Measurements from ENCODE around the gene CAMLG. TPM values are rescaled to one million over a fixed set of nuclear protein-coding genes. Genes with fewer than 3 reads are reported as not detected.
A peak's percentile ranks its signal among the peaks of the same experiment; 100 is the strongest.
"Not testable (repeated sequence)": the region's sequence is repeated elsewhere in the genome, so short reads cannot be mapped to it uniquely, and the experiment has no call there.

CAMLG gene
- 27.5 and 29.7 TPM in 2 replicates for total RNA-seq
- total RNA-seq (2013) = 44.1 TPM
- polyA plus RNA-seq = 15.2 and 25.8 TPM in 2 replicates
- polyA minus RNA-seq = 10.9 and 21.0 TPM in 2 replicates

DNA sequence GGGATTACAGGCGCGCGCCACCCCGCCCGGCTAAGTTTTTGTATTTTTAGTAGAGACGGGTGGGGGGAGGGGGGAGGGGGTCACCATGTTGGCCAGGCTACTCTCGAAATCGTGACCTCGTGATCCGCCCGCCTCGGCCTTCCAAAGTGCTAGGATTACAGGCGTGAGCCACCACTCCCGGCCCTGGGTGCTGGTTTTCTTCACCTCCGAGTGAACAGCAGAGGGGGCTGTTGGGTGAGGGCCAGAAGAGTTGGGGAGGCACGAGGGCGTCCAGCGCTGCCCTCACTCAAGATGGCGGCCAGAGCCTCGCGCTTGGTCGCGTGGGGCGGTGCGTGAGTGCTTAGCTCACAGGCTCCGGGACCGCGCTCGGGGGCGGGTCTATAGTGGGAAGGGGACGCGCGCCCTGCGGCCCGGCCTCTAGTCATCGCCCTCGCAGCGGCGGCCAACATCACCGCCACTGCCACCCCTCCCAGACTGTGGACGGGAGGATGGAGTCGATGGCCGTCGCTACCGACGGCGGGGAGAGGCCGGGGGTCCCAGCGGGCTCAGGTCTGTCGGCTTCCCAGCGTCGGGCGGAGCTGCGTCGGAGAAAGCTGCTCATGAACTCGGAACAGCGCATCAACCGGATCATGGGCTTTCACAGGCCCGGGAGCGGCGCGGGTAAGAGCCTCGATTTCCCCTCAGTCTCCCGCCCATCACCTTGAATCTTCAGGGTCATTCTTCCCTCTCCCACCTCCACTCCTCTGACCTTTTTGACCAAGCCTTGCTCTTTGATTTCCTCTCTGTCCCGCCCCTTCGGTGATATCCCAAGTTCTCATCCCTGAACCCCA lies at the start of gene CAMLG:
TSS of gene CAMLG (plus strand) at position 416 of the 830 bp plus-strand sequence. CDS start at position 489, 73 bp downstream.
- Histone ChIP-seq H3K27ac (ENCODE audit: low read length in 2 of 2) (peak within 1 kb of the TSS; percentile 77 to 89), H4K20me1 (ENCODE audit: control insufficient read depth, insufficient read depth, low read length, poor library complexity, severe bottlenecking) (no peaks in the 10 kb centered on the region), H3K9ac (ENCODE audit: low read length) (peak within 1 kb of the TSS; percentile 84), H3K27me3 (replicated peaks in 1 of 4; ENCODE audit: control extremely low read depth in 1 of 4, control insufficient read depth in 3 of 4, insufficient read depth in 4 of 4, low read length in 3 of 4) (no peaks in the 10 kb centered on the region), H3K4me2 (replicated peaks; ENCODE audit: low read depth, low read length, poor library complexity, severe bottlenecking) (peak within 1 kb of the TSS; percentile 94), H3K36me3 (replicated peaks in 1 of 2; ENCODE audit: control extremely low read depth in 1 of 2, control insufficient read depth in 1 of 2, extremely low read depth in 1 of 2, insufficient read depth in 2 of 2, low read length in 1 of 2) (no peaks in the 10 kb centered on the region), H3K9me3 (ENCODE audit: control extremely low read depth in 1 of 3, control insufficient read depth in 2 of 3, insufficient read depth in 1 of 3, low read length in 2 of 3) (no peaks in the 10 kb centered on the region), H3K79me2 (ENCODE audit: control insufficient read depth, insufficient read depth, low read length) (peaks cover 47% of the 10 kb centered on the region), H3K4me1 (ENCODE audit: control insufficient read depth in 2 of 2, insufficient read depth in 2 of 2, low read length in 2 of 2) (peaks cover 24 to 42% of the 10 kb centered on the region in 2 donors), H2AFZ (ENCODE audit: insufficient read depth, low read depth, low read length, poor library complexity, severe bottlenecking) (peak within 1 kb of the TSS; percentile 98), H3K4me3 (ENCODE audit: control extremely low read depth in 1 of 5, extremely low read depth in 1 of 5, insufficient read depth in 1 of 5, low read depth in 2 of 5, low read length in 4 of 5) (peak within 1 kb of the TSS; percentile 69 to 94 (median 89))
- no peaks in the 10 kb centered on the region for H3K27me3 Mint-ChIP-seq
- H3K4me1 Mint-ChIP-seq = peaks cover 33% of the 10 kb centered on the region
- intact Hi-C loops (cut with micrococcal nuclease) = loop anchor here (1.0 to 10.0 kb wide), 10 partner anchors 20 to 561 kb away; partner anchors contain the start of genes C5orf24, DDX46, PCBD2 and PPP2CA
- 1% methylated on average over 63 of the region's 66 CpGs for WGBS (ENCODE audit: insufficient coverage)
- DNase-seq (peak; percentile 98), ATAC-seq (ENCODE audit: low read depth) (peak; percentile 97)
- H3K9me3 Mint-ChIP-seq (ENCODE audit: insufficient read depth) = no peaks in the 10 kb centered on the region
- no peak for TF ChIP-seq EZH2 (IDR thresholded peaks at IDR 0.05; ENCODE audit: borderline replicate concordance, insufficient read depth, low read depth, low read length, poor library complexity, severe bottlenecking)
- TF ChIP-seq, protein P1, sequence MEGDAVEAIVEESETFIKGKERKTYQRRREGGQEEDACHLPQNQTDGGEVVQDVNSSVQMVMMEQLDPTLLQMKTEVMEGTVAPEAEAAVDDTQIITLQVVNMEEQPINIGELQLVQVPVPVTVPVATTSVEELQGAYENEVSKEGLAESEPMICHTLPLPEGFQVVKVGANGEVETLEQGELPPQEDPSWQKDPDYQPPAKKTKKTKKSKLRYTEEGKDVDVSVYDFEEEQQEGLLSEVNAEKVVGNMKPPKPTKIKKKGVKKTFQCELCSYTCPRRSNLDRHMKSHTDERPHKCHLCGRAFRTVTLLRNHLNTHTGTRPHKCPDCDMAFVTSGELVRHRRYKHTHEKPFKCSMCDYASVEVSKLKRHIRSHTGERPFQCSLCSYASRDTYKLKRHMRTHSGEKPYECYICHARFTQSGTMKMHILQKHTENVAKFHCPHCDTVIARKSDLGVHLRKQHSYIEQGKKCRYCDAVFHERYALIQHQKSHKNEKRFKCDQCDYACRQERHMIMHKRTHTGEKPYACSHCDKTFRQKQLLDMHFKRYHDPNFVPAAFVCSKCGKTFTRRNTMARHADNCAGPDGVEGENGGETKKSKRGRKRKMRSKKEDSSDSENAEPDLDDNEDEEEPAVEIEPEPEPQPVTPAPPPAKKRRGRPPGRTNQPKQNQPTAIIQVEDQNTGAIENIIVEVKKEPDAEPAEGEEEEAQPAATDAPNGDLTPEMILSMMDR (IDR thresholded peaks at IDR 0.05) = peak; percentile 77
- H3K27ac Mint-ChIP-seq = peak within 1 kb of the TSS; percentile 89
- H3K4me3 Mint-ChIP-seq = peak within 1 kb of the TSS; percentile 90
- CTCF ChIA-PET = interaction anchor here (0.5 to 7.0 kb wide), 13 partner anchors 12 to 556 kb away, joined by 3 to 93 read pairs (median 3); partner anchors contain the start of genes DDX46, PCBD2 and SAR1B
- POLR2A ChIA-PET = interaction anchor here (0.6 to 2.6 kb wide), 11 partner anchors 20 to 637 kb away, joined by 3 to 30 read pairs (median 4); partner anchors contain the start of genes C5orf24, DDX46, JADE2 and PCBD2

DNA sequence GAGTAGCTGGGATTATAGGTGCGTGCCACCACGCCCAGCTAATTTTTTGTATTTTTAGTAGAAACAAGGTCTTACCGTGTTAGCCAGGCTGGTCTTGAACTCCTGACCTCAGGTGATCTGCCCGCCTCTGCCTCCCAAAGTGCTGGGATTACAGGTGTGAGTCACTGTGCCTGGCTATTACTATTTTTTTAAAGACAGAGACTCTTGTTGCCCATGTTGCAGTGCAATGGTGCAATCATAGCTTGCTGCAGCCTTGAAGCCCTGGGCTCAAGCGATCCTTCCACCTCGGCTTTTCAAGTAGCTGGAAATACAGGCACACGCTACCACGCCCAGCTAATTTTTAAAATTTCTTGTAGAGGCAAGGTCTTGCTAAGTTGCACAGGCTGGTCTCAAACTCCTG lies 48.2 kb upstream of the CAMLG start:
- H3K27me3 ChIP-seq (replicated peaks in 1 of 4; ENCODE audit: control extremely low read depth in 1 of 4, control insufficient read depth in 3 of 4, insufficient read depth in 4 of 4, low read length in 3 of 4); ATAC-seq (ENCODE audit: low read depth); CTCF ChIA-PET; intact Hi-C loops (cut with micrococcal nuclease); H3K27ac ChIP-seq (ENCODE audit: low read length in 2 of 2); POLR2A ChIA-PET; H3K4me3 ChIP-seq (ENCODE audit: control extremely low read depth in 1 of 5, extremely low read depth in 1 of 5, insufficient read depth in 1 of 5, low read depth in 2 of 5, low read length in 4 of 5); H3K4me1 Mint-ChIP-seq; H3K4me2 ChIP-seq (replicated peaks; ENCODE audit: low read depth, low read length, poor library complexity, severe bottlenecking); H2AFZ ChIP-seq (ENCODE audit: insufficient read depth, low read depth, low read length, poor library complexity, severe bottlenecking); H3K9me3 ChIP-seq (ENCODE audit: control extremely low read depth in 1 of 3, control insufficient read depth in 2 of 3, insufficient read depth in 1 of 3, low read length in 2 of 3); H3K4me1 ChIP-seq (ENCODE audit: control insufficient read depth in 2 of 2, insufficient read depth in 2 of 2, low read length in 2 of 2); H3K9ac ChIP-seq (ENCODE audit: low read length); H4K20me1 ChIP-seq (ENCODE audit: control insufficient read depth, insufficient read depth, low read length, poor library complexity, severe bottlenecking); H3K27me3 Mint-ChIP-seq; H3K27ac Mint-ChIP-seq; H3K79me2 ChIP-seq (ENCODE audit: control insufficient read depth, insufficient read depth, low read length); H3K9me3 Mint-ChIP-seq (ENCODE audit: insufficient read depth); H3K4me3 Mint-ChIP-seq; DNase-seq: not testable (repeated sequence)
- 100% methylated on average over 5 of the region's 8 CpGs for WGBS (ENCODE audit: insufficient coverage)
- peaks cover 7 to 38% of the 10 kb centered on the region in 2 experiments for H3K36me3 ChIP-seq (replicated peaks in 1 of 2; ENCODE audit: control extremely low read depth in 1 of 2, control insufficient read depth in 1 of 2, extremely low read depth in 1 of 2, insufficient read depth in 2 of 2, low read length in 1 of 2)
